ENCODE measurements around the gene UNC13C.

DNA sequence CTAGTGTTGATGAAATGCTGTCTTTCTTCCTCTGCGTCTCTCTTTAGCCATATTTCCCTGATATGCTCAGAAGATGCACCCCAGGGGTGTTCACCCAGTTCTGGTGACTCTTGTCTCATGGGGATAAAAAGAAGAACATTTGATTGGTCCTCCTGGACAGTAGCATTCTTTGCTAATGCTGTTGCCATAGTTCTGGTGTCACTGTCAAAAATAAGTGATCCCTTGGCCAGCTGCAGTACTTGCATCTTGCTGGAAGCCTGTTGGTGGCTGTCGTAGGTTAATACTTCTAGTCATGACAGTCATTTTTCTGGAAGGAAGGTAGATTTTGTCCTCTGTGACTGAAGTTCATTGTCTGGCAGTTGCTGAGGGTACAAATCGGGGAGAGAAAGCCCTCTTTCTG is 124.5 kb downstream of the UNC13C start:
- TF ChIP-seq ZNF114 (tag by site-specific recombination; IDR thresholded peaks at IDR 0.05) (no peak), ZNF214 (tag by site-specific recombination; IDR thresholded peaks at IDR 0.05; ENCODE audit: borderline replicate concordance) (no peak), ZBTB48 (tag by site-specific recombination; IDR thresholded peaks at IDR 0.05) (no peak), YY1 (tag by site-specific recombination; IDR thresholded peaks at IDR 0.05) (no peak), ZNF776 (tag by site-specific recombination; IDR thresholded peaks at IDR 0.05; ENCODE audit: borderline replicate concordance) (no peak)
- TF ChIP-seq, protein P1, sequence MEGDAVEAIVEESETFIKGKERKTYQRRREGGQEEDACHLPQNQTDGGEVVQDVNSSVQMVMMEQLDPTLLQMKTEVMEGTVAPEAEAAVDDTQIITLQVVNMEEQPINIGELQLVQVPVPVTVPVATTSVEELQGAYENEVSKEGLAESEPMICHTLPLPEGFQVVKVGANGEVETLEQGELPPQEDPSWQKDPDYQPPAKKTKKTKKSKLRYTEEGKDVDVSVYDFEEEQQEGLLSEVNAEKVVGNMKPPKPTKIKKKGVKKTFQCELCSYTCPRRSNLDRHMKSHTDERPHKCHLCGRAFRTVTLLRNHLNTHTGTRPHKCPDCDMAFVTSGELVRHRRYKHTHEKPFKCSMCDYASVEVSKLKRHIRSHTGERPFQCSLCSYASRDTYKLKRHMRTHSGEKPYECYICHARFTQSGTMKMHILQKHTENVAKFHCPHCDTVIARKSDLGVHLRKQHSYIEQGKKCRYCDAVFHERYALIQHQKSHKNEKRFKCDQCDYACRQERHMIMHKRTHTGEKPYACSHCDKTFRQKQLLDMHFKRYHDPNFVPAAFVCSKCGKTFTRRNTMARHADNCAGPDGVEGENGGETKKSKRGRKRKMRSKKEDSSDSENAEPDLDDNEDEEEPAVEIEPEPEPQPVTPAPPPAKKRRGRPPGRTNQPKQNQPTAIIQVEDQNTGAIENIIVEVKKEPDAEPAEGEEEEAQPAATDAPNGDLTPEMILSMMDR (tag by site-specific recombination; IDR thresholded peaks at IDR 0.05), result no peak
- TF ChIP-seq, protein P2, sequence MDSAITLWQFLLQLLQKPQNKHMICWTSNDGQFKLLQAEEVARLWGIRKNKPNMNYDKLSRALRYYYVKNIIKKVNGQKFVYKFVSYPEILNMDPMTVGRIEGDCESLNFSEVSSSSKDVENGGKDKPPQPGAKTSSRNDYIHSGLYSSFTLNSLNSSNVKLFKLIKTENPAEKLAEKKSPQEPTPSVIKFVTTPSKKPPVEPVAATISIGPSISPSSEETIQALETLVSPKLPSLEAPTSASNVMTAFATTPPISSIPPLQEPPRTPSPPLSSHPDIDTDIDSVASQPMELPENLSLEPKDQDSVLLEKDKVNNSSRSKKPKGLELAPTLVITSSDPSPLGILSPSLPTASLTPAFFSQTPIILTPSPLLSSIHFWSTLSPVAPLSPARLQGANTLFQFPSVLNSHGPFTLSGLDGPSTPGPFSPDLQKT (IDR thresholded peaks at IDR 0.05; ENCODE audit: borderline replicate concordance, low read depth, low read length), result no peak
- TF ChIP-seq, protein P3, sequence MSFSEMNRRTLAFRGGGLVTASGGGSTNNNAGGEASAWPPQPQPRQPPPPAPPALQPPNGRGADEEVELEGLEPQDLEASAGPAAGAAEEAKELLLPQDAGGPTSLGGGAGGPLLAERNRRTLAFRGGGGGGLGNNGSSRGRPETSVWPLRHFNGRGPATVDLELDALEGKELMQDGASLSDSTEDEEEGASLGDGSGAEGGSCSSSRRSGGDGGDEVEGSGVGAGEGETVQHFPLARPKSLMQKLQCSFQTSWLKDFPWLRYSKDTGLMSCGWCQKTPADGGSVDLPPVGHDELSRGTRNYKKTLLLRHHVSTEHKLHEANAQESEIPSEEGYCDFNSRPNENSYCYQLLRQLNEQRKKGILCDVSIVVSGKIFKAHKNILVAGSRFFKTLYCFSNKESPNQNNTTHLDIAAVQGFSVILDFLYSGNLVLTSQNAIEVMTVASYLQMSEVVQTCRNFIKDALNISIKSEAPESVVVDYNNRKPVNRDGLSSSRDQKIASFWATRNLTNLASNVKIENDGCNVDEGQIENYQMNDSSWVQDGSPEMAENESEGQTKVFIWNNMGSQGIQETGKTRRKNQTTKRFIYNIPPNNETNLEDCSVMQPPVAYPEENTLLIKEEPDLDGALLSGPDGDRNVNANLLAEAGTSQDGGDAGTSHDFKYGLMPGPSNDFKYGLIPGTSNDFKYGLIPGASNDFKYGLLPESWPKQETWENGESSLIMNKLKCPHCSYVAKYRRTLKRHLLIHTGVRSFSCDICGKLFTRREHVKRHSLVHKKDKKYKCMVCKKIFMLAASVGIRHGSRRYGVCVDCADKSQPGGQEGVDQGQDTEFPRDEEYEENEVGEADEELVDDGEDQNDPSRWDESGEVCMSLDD (tag by site-specific recombination; IDR thresholded peaks at IDR 0.05), result no peak
- TF ChIP-seq, protein P4, sequence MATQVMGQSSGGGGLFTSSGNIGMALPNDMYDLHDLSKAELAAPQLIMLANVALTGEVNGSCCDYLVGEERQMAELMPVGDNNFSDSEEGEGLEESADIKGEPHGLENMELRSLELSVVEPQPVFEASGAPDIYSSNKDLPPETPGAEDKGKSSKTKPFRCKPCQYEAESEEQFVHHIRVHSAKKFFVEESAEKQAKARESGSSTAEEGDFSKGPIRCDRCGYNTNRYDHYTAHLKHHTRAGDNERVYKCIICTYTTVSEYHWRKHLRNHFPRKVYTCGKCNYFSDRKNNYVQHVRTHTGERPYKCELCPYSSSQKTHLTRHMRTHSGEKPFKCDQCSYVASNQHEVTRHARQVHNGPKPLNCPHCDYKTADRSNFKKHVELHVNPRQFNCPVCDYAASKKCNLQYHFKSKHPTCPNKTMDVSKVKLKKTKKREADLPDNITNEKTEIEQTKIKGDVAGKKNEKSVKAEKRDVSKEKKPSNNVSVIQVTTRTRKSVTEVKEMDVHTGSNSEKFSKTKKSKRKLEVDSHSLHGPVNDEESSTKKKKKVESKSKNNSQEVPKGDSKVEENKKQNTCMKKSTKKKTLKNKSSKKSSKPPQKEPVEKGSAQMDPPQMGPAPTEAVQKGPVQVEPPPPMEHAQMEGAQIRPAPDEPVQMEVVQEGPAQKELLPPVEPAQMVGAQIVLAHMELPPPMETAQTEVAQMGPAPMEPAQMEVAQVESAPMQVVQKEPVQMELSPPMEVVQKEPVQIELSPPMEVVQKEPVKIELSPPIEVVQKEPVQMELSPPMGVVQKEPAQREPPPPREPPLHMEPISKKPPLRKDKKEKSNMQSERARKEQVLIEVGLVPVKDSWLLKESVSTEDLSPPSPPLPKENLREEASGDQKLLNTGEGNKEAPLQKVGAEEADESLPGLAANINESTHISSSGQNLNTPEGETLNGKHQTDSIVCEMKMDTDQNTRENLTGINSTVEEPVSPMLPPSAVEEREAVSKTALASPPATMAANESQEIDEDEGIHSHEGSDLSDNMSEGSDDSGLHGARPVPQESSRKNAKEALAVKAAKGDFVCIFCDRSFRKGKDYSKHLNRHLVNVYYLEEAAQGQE (tag by site-specific recombination; IDR thresholded peaks at IDR 0.05), result no peak

Data from HEK293 (cell line).